Neural cell (in vitro differentiated cells): Measurements from ENCODE around the gene STX8. TPM values are rescaled to one million over a fixed set of nuclear protein-coding genes. Genes with fewer than 3 reads are reported as not detected.

Experiments
- H2AFZ ChIP-seq: fragments of 200-600, 300-800 bp; sonication (generic), shearing (Covaris generic); 2 replicates; pipeline ENCODE4 v1.6.0; 2014; ENCODE audit warnings: low read depth, mild to moderate bottlenecking, antibody characterized with exemption, low read length, moderate library complexity
- H3F3A ChIP-seq: fragments of 200-600 bp; shearing (Covaris generic); 2 replicates; pipeline ENCODE4 v1.6.1; 2016; ENCODE audit warnings: mild to moderate bottlenecking, moderate library complexity, mixed read lengths, antibody characterized with exemption, low read length; ENCODE audit not compliant: insufficient read depth, poor library complexity, severe bottlenecking
- H3K27ac ChIP-seq: fragments of 200-600, 300-800 bp; sonication (generic), shearing (Covaris generic); 2 replicates; pipeline ENCODE4 v1.5.1; 2014; ENCODE audit warnings: mild to moderate bottlenecking, low read length, moderate library complexity
- H3K27me3 ChIP-seq: fragments of 300-800, 200-600 bp; sonication (generic), shearing (Covaris generic); 2 replicates; pipeline ENCODE4 v1.6.0; 2014; ENCODE audit warnings: mild to moderate bottlenecking, low read depth, low read length, moderate library complexity; ENCODE audit not compliant: insufficient read depth
- H3K36me3 ChIP-seq: fragments of 300-800, 200-600 bp; sonication (generic), shearing (Covaris generic); 2 replicates; pipeline ENCODE4 v1.5.1; 2014; ENCODE audit warnings: mild to moderate bottlenecking, antibody characterized with exemption, low read length, moderate library complexity; ENCODE audit not compliant: insufficient read depth
- H3K4me2 ChIP-seq: fragments of 300-800, 200-600 bp; sonication (generic), shearing (Covaris generic); 2 replicates; pipeline ENCODE4 v1.6.0; 2014; ENCODE audit warnings: mild to moderate bottlenecking, low read length
- H3K4me3 ChIP-seq: fragments of 300-800, 200-600 bp; sonication (generic), shearing (Covaris generic); 2 replicates; pipeline ENCODE4 v1.5.1; 2014; ENCODE audit warnings: mild to moderate bottlenecking, low read length, moderate library complexity
- H3K79me2 ChIP-seq: fragments of 200-600 bp; shearing (Covaris generic); replicated peaks from 2 replicates; pipeline ENCODE4 v1.6.0; 2014; ENCODE audit warnings: mild to moderate bottlenecking, low read length, moderate library complexity; ENCODE audit not compliant: insufficient read depth
- H3K9ac ChIP-seq: fragments of 300-800, 200-600 bp; sonication (generic), shearing (Covaris generic); 2 replicates; pipeline ENCODE4 v1.6.1; 2016; ENCODE audit warnings: mild to moderate bottlenecking, low read length, mixed read lengths
- H3K9me2 ChIP-seq: fragments of 200-600 bp; shearing (Covaris generic); 2 replicates; pipeline ENCODE4 v1.6.1; 2016; ENCODE audit warnings: mild to moderate bottlenecking, low read length, mixed read lengths; ENCODE audit not compliant: insufficient read depth
- H3K9me3 ChIP-seq: fragments of 200-600, 300-800 bp; sonication (generic), shearing (Covaris generic); 2 replicates; pipeline ENCODE4 v1.6.1; 2016; ENCODE audit warnings: mild to moderate bottlenecking, mixed run types, low read length, moderate library complexity, mixed read lengths
- H4K20me1 ChIP-seq: fragments of 200-600 bp; shearing (Covaris generic); 2 replicates; pipeline ENCODE4 v1.6.1; 2016; ENCODE audit warnings: mild to moderate bottlenecking, mixed run types; ENCODE audit not compliant: insufficient read depth
- EP300 ChIP-seq: fragments of 450-650 bp; conservative IDR thresholded peaks from 2 replicates; pipeline ENCODE4 v1.6.1; 2014; ENCODE audit warnings: antibody characterized with exemption, mild to moderate bottlenecking, moderate library complexity; ENCODE audit not compliant: poor library complexity, severe bottlenecking
- EZH2 ChIP-seq: fragments of 200-600, 300-800 bp; shearing (Covaris generic), sonication (generic); IDR thresholded peaks from 2 replicates; pipeline ENCODE4 v1.6.1; 2014; ENCODE audit warnings: antibody characterized with exemption, low read length, borderline replicate concordance, mild to moderate bottlenecking; ENCODE audit not compliant: insufficient read depth, poor library complexity, severe bottlenecking
- MXI1 ChIP-seq: fragments of 450-650 bp; conservative IDR thresholded peaks from 2 replicates; pipeline ENCODE4 v1.6.1; 2014; ENCODE audit warnings: antibody characterized with exemption, mild to moderate bottlenecking; ENCODE audit not compliant: poor library complexity, severe bottlenecking
- POLR2AphosphoS5 ChIP-seq: IDR thresholded peaks from 2 replicates; pipeline ENCODE4 v1.6.1; 2012
- RAD21 ChIP-seq: fragments of 450-650 bp; conservative IDR thresholded peaks from 2 replicates; pipeline ENCODE4 v1.6.1; 2014; ENCODE audit warnings: antibody characterized with exemption, mild to moderate bottlenecking, moderate library complexity
- SMC3 ChIP-seq: fragments of 450-650 bp; conservative IDR thresholded peaks from 2 replicates; pipeline ENCODE4 v1.6.1; 2014; ENCODE audit warnings: antibody characterized with exemption, mild to moderate bottlenecking, moderate library complexity; ENCODE audit not compliant: poor library complexity
- TAF1 ChIP-seq: IDR thresholded peaks from 2 replicates; pipeline ENCODE4 v1.6.1; 2012; ENCODE audit warnings: low read depth
- polyA plus RNA-seq: library from polyadenylated mRNA; depleted of rRNA; stranded (reverse); fragments of >200 nt; gene quantifications from 2 replicates; pipeline ENCODE4 v1.2.3, GENCODE V29; 2014
- TF ChIP-seq, protein P1 (sequence below): fragments of 450-650 bp; IDR thresholded peaks from 2 replicates; pipeline ENCODE4 v1.5.1; 2014; ENCODE audit warnings: antibody characterized with exemption, mild to moderate bottlenecking, moderate library complexity; ENCODE audit not compliant: poor library complexity, severe bottlenecking
- TF ChIP-seq, protein P2 (sequence below): IDR thresholded peaks from 2 replicates; pipeline ENCODE4 v1.6.1; 2012; ENCODE audit warnings: borderline replicate concordance

STX8 gene
- polyA plus RNA-seq, 1 donor from 2014 or later = 100 TPM

DNA sequence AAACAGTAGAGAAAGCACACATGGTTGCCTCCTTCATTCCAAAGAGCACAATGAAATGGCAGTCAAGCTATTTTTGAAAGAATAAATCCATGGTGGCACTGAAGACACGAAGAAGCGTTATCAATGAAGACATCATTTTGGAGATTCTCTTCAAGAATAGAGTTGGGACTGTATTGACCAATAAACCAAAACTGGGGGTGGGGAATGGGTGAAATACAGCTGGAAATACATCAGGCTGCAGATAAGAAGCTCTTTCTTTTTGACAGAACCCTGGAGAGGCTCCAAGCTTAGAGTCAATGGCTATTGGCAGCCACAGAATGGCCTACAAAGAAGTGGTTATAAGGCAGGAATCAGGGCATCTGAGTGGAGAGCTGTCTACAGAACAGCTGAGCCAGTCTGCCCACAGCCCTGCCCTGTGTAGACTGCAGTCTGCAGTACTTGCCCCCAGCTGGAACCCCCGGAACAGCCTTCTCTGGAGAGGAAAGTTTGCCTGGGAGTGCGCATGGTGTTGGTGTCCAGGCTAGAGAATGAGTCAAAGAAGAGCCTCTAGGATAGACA lies 100.4 kb downstream of the STX8 start (continued):
- TF ChIP-seq, protein P1, sequence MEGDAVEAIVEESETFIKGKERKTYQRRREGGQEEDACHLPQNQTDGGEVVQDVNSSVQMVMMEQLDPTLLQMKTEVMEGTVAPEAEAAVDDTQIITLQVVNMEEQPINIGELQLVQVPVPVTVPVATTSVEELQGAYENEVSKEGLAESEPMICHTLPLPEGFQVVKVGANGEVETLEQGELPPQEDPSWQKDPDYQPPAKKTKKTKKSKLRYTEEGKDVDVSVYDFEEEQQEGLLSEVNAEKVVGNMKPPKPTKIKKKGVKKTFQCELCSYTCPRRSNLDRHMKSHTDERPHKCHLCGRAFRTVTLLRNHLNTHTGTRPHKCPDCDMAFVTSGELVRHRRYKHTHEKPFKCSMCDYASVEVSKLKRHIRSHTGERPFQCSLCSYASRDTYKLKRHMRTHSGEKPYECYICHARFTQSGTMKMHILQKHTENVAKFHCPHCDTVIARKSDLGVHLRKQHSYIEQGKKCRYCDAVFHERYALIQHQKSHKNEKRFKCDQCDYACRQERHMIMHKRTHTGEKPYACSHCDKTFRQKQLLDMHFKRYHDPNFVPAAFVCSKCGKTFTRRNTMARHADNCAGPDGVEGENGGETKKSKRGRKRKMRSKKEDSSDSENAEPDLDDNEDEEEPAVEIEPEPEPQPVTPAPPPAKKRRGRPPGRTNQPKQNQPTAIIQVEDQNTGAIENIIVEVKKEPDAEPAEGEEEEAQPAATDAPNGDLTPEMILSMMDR = no peak
- no peak for TF ChIP-seq SMC3
- no peak for TF ChIP-seq RAD21

DNA sequence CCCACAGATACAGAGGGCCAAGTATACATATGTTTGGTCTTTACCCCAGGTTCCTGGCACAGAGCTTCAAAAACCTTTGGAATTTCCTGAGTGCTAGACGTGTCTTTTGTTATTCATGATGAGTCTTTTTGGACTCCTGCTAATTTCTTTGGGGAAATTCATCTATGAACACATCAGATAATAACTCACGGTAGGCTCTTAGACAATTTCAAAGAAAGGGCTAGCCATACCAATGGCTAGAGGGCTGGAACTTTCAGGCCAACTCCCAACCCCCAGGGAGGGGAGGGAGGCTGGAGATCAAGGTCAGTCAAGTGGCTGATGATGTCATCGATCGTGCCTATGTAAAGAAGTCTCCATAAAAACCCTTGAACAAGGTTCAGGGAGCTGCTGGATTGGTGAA lies 101.9 kb downstream of the STX8 start:
- Histone ChIP-seq H3K36me3 (no peaks in the 10 kb centered on the region), H3K27ac (no peak overlapping the region), H3K27me3 (no peaks in the 10 kb centered on the region), H3K4me2 (no peak overlapping the region), H4K20me1 (no peaks in the 10 kb centered on the region), H3K79me2 (no peaks in the 10 kb centered on the region), H3K9ac (no peak overlapping the region), H3K4me3 (no peak overlapping the region), H3K9me2 (no peaks in the 10 kb centered on the region), H2AFZ (no peak overlapping the region), H3K9me3 (no peaks in the 10 kb centered on the region), H3F3A (no peaks in the 10 kb centered on the region)
- TF ChIP-seq EZH2 (no peak), SMC3 (no peak), RAD21 (no peak), POLR2AphosphoS5 (no peak), TAF1 (no peak), EP300 (no peak)
- TF ChIP-seq, protein P2, sequence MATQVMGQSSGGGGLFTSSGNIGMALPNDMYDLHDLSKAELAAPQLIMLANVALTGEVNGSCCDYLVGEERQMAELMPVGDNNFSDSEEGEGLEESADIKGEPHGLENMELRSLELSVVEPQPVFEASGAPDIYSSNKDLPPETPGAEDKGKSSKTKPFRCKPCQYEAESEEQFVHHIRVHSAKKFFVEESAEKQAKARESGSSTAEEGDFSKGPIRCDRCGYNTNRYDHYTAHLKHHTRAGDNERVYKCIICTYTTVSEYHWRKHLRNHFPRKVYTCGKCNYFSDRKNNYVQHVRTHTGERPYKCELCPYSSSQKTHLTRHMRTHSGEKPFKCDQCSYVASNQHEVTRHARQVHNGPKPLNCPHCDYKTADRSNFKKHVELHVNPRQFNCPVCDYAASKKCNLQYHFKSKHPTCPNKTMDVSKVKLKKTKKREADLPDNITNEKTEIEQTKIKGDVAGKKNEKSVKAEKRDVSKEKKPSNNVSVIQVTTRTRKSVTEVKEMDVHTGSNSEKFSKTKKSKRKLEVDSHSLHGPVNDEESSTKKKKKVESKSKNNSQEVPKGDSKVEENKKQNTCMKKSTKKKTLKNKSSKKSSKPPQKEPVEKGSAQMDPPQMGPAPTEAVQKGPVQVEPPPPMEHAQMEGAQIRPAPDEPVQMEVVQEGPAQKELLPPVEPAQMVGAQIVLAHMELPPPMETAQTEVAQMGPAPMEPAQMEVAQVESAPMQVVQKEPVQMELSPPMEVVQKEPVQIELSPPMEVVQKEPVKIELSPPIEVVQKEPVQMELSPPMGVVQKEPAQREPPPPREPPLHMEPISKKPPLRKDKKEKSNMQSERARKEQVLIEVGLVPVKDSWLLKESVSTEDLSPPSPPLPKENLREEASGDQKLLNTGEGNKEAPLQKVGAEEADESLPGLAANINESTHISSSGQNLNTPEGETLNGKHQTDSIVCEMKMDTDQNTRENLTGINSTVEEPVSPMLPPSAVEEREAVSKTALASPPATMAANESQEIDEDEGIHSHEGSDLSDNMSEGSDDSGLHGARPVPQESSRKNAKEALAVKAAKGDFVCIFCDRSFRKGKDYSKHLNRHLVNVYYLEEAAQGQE = no peak

DNA sequence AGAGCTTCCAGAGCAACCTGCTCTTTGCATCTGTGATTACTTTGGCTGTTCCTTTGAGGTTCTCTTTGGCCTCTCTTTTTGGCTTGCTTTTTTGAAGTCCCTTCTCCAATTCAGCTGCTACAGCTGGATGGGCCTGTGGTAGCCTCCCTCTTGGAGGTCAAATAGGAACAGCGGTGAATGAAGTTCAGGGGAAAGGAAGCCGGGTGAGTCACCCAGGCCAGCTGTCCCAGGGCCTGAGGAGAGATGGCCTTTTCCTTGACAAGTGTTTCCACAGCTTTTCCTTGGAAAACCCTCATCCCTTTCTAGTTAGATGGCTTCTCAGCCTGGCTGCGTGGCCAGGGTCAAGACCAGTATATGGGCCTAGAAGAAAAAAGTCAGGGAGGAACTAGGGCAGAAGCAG lies 103.1 kb downstream of the STX8 start:
- no peak overlapping the region for H3K4me3 ChIP-seq
- no peak overlapping the region for H3K9ac ChIP-seq
- no peaks in the 10 kb centered on the region for H3K9me2 ChIP-seq
- TF ChIP-seq SMC3 = no peak
- no peak for TF ChIP-seq MXI1
- TF ChIP-seq, protein P1 = no peak
- TF ChIP-seq POLR2AphosphoS5 = no peak
- no peak for TF ChIP-seq RAD21
- no peak for TF ChIP-seq EP300
- TF ChIP-seq EZH2 = no peak
- no peak overlapping the region for H3K4me2 ChIP-seq
- no peak overlapping the region for H3K27ac ChIP-seq
- H3K9me3 ChIP-seq = no peaks in the 10 kb centered on the region
- H3F3A ChIP-seq = no peaks in the 10 kb centered on the region
- no peaks in the 10 kb centered on the region for H4K20me1 ChIP-seq
- H3K27me3 ChIP-seq = no peaks in the 10 kb centered on the region
- H3K36me3 ChIP-seq = no peaks in the 10 kb centered on the region
- H3K79me2 ChIP-seq = no peaks in the 10 kb centered on the region
- H2AFZ ChIP-seq = no peak overlapping the region
